Raji (cell line): Measurements from ENCODE around the gene RAB20.

Experiments used
- POLR2A ChIP-seq: IDR thresholded peaks from 2 replicates; pipeline ENCODE4 v1.6.1; 2011; ENCODE audit warnings: low read depth, low read length, control low read depth; ENCODE audit not compliant: insufficient read depth

Gene RAB20

GRCh38 chr13:110548891-110549794, 12.4 kb downstream of the RAB20 start:
- TF ChIP-seq POLR2A = no peak

GRCh38 chr13:110546926-110547325, 14.6 kb downstream of the RAB20 start:
- no peak for TF ChIP-seq POLR2A

- TF ChIP-seq POLR2A = no peak
Measured at GRCh38 chr13:110546378-110546777, 15.1 kb downstream of the RAB20 start.

- TF ChIP-seq POLR2A = no peak
Measured at GRCh38 chr13:110542169-110542796, 19.2 kb downstream of the RAB20 start.

GRCh38 chr13:110541526-110541920, 20.0 kb downstream of the RAB20 start:
- no peak for TF ChIP-seq POLR2A

GRCh38 chr13:110540871-110541525, 20.5 kb downstream of the RAB20 start:
- no peak for TF ChIP-seq POLR2A

- no peak for TF ChIP-seq POLR2A
Measured at GRCh38 chr13:110539894-110540293, 21.6 kb downstream of the RAB20 start.

GRCh38 chr13:110538632-110539031, 22.9 kb downstream of the RAB20 start:
- no peak for TF ChIP-seq POLR2A

GRCh38 chr13:110536006-110536693, 25.4 kb downstream of the RAB20 start:
- no peak for TF ChIP-seq POLR2A

GRCh38 chr13:110535526-110535925, 26.0 kb downstream of the RAB20 start:
- no peak for TF ChIP-seq POLR2A

GRCh38 chr13:110533771-110534670, 27.5 kb downstream of the RAB20 start:
- no peak for TF ChIP-seq POLR2A

- TF ChIP-seq POLR2A = no peak
Measured at GRCh38 chr13:110531671-110532083, 29.8 kb downstream of the RAB20 start.

- TF ChIP-seq POLR2A = no peak
Measured at GRCh38 chr13:110531100-110531499, 30.4 kb downstream of the RAB20 start.
